CD14-positive monocyte (primary cell): ENCODE measurements around the gene SMAD1. TPM values are rescaled to one million over a fixed set of nuclear protein-coding genes. Genes with fewer than 3 reads are reported as not detected.

Experiments used
- DNase-seq, 3 donors: peaks; one replicate each; pipeline ENCODE4 v3.0.0-alpha.2; 2011 to 2022
- H2AFZ ChIP-seq: 2 replicates; pipeline ENCODE4 v1.6.0; 2012; ENCODE audit warnings: mild to moderate bottlenecking, low read depth, low read length, inconsistent platforms; ENCODE audit not compliant: insufficient read depth, poor library complexity, severe bottlenecking
- H3K27ac ChIP-seq, 2 donors: 1 replicate in 1 of 2; 2 replicates in 1 of 2; pipeline ENCODE4 v1.5.1; 2012 to 2013; ENCODE audit warnings: low read length in 2 of 2, control low read depth in 1 of 2, inconsistent platforms in 1 of 2, low read depth in 1 of 2, mild to moderate bottlenecking in 1 of 2
- H3K27me3 ChIP-seq, 2 donors: one replicate each; pipeline versions ENCODE4 v1.6.0 to v1.6.1; 2011 to 2013; ENCODE audit warnings: low read length in 2 of 2; ENCODE audit not compliant: control insufficient read depth in 2 of 2, insufficient read depth in 2 of 2
- H3K36me3 ChIP-seq, 2 donors: replicated peaks in 1 of 2; 1 replicate in 1 of 2; 2 replicates in 1 of 2; pipeline versions ENCODE4 v1.5.1 to v1.6.1; 2012 to 2013; ENCODE audit warnings: low read length in 2 of 2, control low read depth in 1 of 2, inconsistent platforms in 1 of 2, mild to moderate bottlenecking in 1 of 2; ENCODE audit not compliant: insufficient read depth in 2 of 2, control insufficient read depth in 1 of 2
- H3K4me1 ChIP-seq, 2 donors: 1 replicate in 1 of 2; 2 replicates in 1 of 2; pipeline versions ENCODE4 v1.5.1 to v1.6.1; 2012 to 2013; ENCODE audit warnings: low read length in 2 of 2, control low read depth in 1 of 2, inconsistent platforms in 1 of 2, mild to moderate bottlenecking in 1 of 2, moderate library complexity in 1 of 2; ENCODE audit not compliant: insufficient read depth in 2 of 2, control insufficient read depth in 1 of 2
- H3K4me2 ChIP-seq: replicated peaks from 2 replicates; pipeline ENCODE3; 2012; ENCODE audit warnings: low read length, moderate library complexity, mild to moderate bottlenecking; ENCODE audit not compliant: poor library complexity, severe bottlenecking; ENCODE audit errors: extremely low read depth
- H3K4me3 ChIP-seq, 3 experiments: fragments of 200-600 bp in 1 of 3; sonication (generic) in 1 of 3; replicated peaks in 1 of 3; 1 replicate in 2 of 3; 2 replicates in 1 of 3; pipeline ENCODE4 v1.5.1; 2011 to 2013; ENCODE audit warnings: low read length in 3 of 3, mild to moderate bottlenecking in 3 of 3, control low read depth in 2 of 3, low read depth in 2 of 3, inconsistent platforms in 1 of 3, moderate library complexity in 1 of 3
- H3K79me2 ChIP-seq: 2 replicates; pipeline ENCODE4 v1.6.0; 2012; ENCODE audit warnings: mild to moderate bottlenecking, control low read depth, inconsistent platforms, low read length, moderate library complexity; ENCODE audit not compliant: insufficient read depth
- H3K9ac ChIP-seq: 2 replicates; pipeline ENCODE4 v1.6.0; 2017; ENCODE audit warnings: low read length, mild to moderate bottlenecking; ENCODE audit not compliant: insufficient read depth, poor library complexity, severe bottlenecking
- H3K9me3 ChIP-seq, 2 donors: replicated peaks in 1 of 2; 1 replicate in 1 of 2; 2 replicates in 1 of 2; pipeline versions ENCODE4 v1.5.1 to v1.6.1; 2012 to 2013; ENCODE audit warnings: low read length in 2 of 2, control low read depth in 1 of 2; ENCODE audit not compliant: control insufficient read depth in 1 of 2, insufficient read depth in 1 of 2
- H4K20me1 ChIP-seq: 2 replicates; pipeline ENCODE4 v1.6.0; 2012; ENCODE audit warnings: mild to moderate bottlenecking, low read length, control low read depth, moderate library complexity; ENCODE audit not compliant: insufficient read depth
- H3K27ac Mint-ChIP-seq, 7 donors: one replicate each; pipeline ENCODE4 v1.8.0; 2020; ENCODE audit warnings: mild to moderate bottlenecking in 7 of 7, mixed read lengths in 7 of 7, moderate library complexity in 6 of 7, inconsistent platforms in 2 of 7
- H3K27me3 Mint-ChIP-seq, 3 donors: one replicate each; pipeline ENCODE4 v1.8.0; 2021 to 2022; ENCODE audit warnings: low read depth in 3 of 3, mild to moderate bottlenecking in 3 of 3, mixed read lengths in 3 of 3, moderate library complexity in 3 of 3, inconsistent platforms in 1 of 3
- H3K36me3 Mint-ChIP-seq, 2 donors: one replicate each; pipeline ENCODE4 v1.8.0; 2020; ENCODE audit warnings: mixed read lengths in 2 of 2, inconsistent platforms in 1 of 2, mild to moderate bottlenecking in 1 of 2
- H3K4me1 Mint-ChIP-seq: one replicate; pipeline ENCODE4 v1.8.0; 2020; ENCODE audit warnings: mild to moderate bottlenecking, mixed read lengths
- H3K4me3 Mint-ChIP-seq, 2 donors: one replicate each; pipeline ENCODE4 v1.8.0; 2020; ENCODE audit warnings: mild to moderate bottlenecking in 2 of 2, mixed read lengths in 2 of 2, moderate library complexity in 1 of 2
- H3K9me3 Mint-ChIP-seq, 7 donors: one replicate each; pipeline ENCODE4 v1.8.0; 2020 to 2022; ENCODE audit warnings: mixed read lengths in 7 of 7, mild to moderate bottlenecking in 6 of 7, moderate library complexity in 6 of 7, inconsistent platforms in 2 of 7
- WGBS: methylation state at CpG from one replicate; pipeline ENCODE4 v1.1.5; 2013; ENCODE audit warnings: missing lambda C conversion rate; ENCODE audit not compliant: insufficient coverage; 5-methylcytosine and 5-hydroxymethylcytosine counted together
- intact Hi-C, 2 donors: fragments of 100-400 bp; cut with micrococcal nuclease; formaldehyde crosslinking; loops; one replicate each; pipeline versions ENCODE4 v1.15.0 to v1.15.1; 2023
- polyA plus RNA-seq, 3 donors: library from polyadenylated mRNA; depleted of rRNA in 1 of 3; unstranded in 2 of 3; stranded (reverse) in 1 of 3; fragments of 300-500 nt in 2 of 3; fragments of >200 nt in 1 of 3; fragmentation: Illumina TruSeq in 2 of 3; gene quantifications; 1 replicate in 2 of 3; 2 replicates in 1 of 3; pipeline ENCODE4 v1.2.3, GENCODE V29; 2012 to 2021
- TF ChIP-seq, protein P1 (sequence below): fragments of 200-600 bp; IDR thresholded peaks from one replicate; pipeline ENCODE4 v1.8.0; 2022; ENCODE audit warnings: antibody characterized with exemption, mild to moderate bottlenecking

The SMAD1 gene
- polyA plus RNA-seq, 3 donors, result 8.2 to 14.4 (median 8.7) TPM

DNA sequence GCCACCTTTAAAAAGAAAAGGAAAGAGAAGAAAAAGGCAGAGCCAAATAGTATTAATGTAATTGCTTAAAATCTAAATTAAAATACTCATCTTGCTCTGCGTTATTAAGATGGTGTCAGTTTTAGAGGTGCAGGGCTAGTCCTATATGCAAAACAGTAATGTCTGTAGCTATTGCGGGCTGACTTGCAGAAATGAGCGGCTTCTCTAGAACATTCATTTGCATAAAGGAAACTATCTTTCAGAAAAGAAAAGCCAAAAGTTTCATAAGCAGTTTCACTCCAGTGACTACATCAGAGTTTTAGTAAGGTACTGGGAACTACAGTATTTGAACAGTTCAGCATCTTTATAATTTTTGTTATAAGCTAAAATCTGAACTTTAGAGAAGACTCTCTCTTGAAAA, 6.0 kb downstream of the SMAD1 start:
- no peaks in the 10 kb centered on the region for H3K27me3 ChIP-seq
- TF ChIP-seq, protein P1, sequence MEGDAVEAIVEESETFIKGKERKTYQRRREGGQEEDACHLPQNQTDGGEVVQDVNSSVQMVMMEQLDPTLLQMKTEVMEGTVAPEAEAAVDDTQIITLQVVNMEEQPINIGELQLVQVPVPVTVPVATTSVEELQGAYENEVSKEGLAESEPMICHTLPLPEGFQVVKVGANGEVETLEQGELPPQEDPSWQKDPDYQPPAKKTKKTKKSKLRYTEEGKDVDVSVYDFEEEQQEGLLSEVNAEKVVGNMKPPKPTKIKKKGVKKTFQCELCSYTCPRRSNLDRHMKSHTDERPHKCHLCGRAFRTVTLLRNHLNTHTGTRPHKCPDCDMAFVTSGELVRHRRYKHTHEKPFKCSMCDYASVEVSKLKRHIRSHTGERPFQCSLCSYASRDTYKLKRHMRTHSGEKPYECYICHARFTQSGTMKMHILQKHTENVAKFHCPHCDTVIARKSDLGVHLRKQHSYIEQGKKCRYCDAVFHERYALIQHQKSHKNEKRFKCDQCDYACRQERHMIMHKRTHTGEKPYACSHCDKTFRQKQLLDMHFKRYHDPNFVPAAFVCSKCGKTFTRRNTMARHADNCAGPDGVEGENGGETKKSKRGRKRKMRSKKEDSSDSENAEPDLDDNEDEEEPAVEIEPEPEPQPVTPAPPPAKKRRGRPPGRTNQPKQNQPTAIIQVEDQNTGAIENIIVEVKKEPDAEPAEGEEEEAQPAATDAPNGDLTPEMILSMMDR, result no peak
- peaks cover 23 to 25% of the 10 kb centered on the region in 2 donors for H3K4me1 ChIP-seq
- peak overlapping the region; percentile 26 for H3K4me2 ChIP-seq
- Mint-ChIP-seq H3K36me3 (no peaks in the 10 kb centered on the region), H3K9me3 (no peaks in the 10 kb centered on the region), H3K4me3 (no peak overlapping the region), H3K27me3 (no peaks in the 10 kb centered on the region), H3K27ac (no peak overlapping the region), H3K4me1 (peaks cover 12% of the 10 kb centered on the region)
- no peaks in the 10 kb centered on the region for H4K20me1 ChIP-seq
- no peaks in the 10 kb centered on the region for H3K9me3 ChIP-seq
- DNase-seq, result peak; percentile 23 to 51 (median 34)
- H3K4me3 ChIP-seq, result no peak overlapping the region
- intact Hi-C loops, result no loop called here
- no peak overlapping the region for H2AFZ ChIP-seq
- no peak overlapping the region for H3K9ac ChIP-seq
- WGBS, result no CpG with 5 or more reads among the region's 3 CpGs
- peaks cover 32% of the 10 kb centered on the region for H3K79me2 ChIP-seq
- H3K27ac ChIP-seq, result no peak overlapping the region
- no peaks in the 10 kb centered on the region for H3K36me3 ChIP-seq

DNA sequence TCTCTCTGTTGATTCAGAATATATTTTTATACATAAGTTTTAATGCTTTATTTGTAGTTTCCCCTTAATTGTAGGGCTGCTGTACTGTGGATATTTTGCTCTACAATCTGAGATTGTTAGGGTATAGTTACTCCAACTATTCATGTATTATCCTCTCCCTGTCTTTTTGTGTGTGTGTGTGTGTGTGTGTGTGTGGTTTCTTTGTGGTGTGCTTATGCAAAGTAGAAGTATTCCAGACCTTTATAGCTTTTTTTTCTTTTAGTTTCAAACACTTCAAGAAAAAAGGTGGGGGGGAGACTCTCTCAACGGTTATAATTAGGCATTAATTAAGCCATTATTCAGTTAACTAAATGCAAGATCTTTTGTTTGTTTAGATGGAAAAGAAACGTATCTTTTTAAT, 6.7 kb downstream of the SMAD1 start:
- intact Hi-C loops, result no loop called here
- H3K4me1 Mint-ChIP-seq, result peaks cover 18% of the 10 kb centered on the region

More for the DNA sequence above, 6.7 kb downstream of the SMAD1 start:
- H3K27me3 Mint-ChIP-seq, result no peaks in the 10 kb centered on the region
- H3K4me3 Mint-ChIP-seq, result no peak overlapping the region
- Histone ChIP-seq H3K79me2 (peaks cover 32% of the 10 kb centered on the region), H4K20me1 (no peaks in the 10 kb centered on the region), H3K4me3 (no peak overlapping the region), H3K9ac (no peak overlapping the region), H3K27ac (no peak overlapping the region), H2AFZ (no peak overlapping the region), H3K36me3 (no peaks in the 10 kb centered on the region), H3K9me3 (no peaks in the 10 kb centered on the region), H3K4me1 (peaks cover 21 to 24% of the 10 kb centered on the region in 2 donors), H3K27me3 (no peaks in the 10 kb centered on the region), H3K4me2 (no peak overlapping the region)
- no peaks in the 10 kb centered on the region for H3K36me3 Mint-ChIP-seq
- H3K9me3 Mint-ChIP-seq, result no peaks in the 10 kb centered on the region
- TF ChIP-seq, protein P1, result no peak
- no peak for DNase-seq
- no CpG with 5 or more reads among the region's 2 CpGs for WGBS
- H3K27ac Mint-ChIP-seq, result no peak overlapping the region
